K562 (cell line): ENCODE data around the gene IP6K1. TPM values are rescaled to one million over a fixed set of nuclear protein-coding genes. Genes with fewer than 3 reads are reported as not detected.

Experiments used
- ATAC-seq: fragments of 200-7000 bp; cut with Tn5 transposase; 3 replicates; pipeline ENCODE4 v1.9.1; 2020; ENCODE audit warnings: moderate library complexity
- BruUV-seq: library from RNA; stranded (reverse); fragments of 400-500 nt; replicated peaks from 2 replicates; lab custom pipeline; 2021; lab: Mats Ljungman, UMichigan
- CTCF ChIA-PET: fragments of 300-600 bp; formaldehyde crosslinking; extraction: SDS; loops from one replicate; lab custom pipeline; 2021; ENCODE audit warnings: low intra/inter-chr PET ratio; lab: Yijun Ruan, JAX
- POLR2A ChIA-PET: fragments of 300-600, 350-650 bp; sonication (Branson Sonifier 250); formaldehyde crosslinking; extraction: SDS; loops from one replicate; lab custom pipeline; 2021; ENCODE audit warnings: antibody characterized with exemption, inconsistent platforms; lab: Yijun Ruan, JAX
- DNase-seq, 4 experiments: peaks; one replicate each; pipeline versions ENCODE4 v3.0.0 to v3.0.0-alpha.2; 2011 to 2018; ENCODE audit warnings: low spot score in 3 of 4, mixed read lengths in 3 of 4; ENCODE audit errors: extremely low read depth in 1 of 4
- FAIRE-seq: peaks from 2 replicates; lab custom pipeline; 2011; peaks lifted over from hg19 to GRCh38; lab: Jason Lieb, UNC
- H2AFZ ChIP-seq: 2 replicates; pipeline ENCODE4 v1.6.0; 2011; ENCODE audit warnings: low read depth, low read length, control low read depth, inconsistent platforms
- H3K27ac ChIP-seq: fragments of 200-600 bp; 3 replicates; pipeline ENCODE4 v1.8.0; 2011; ENCODE audit warnings: low read depth, mild to moderate bottlenecking, control low read depth, inconsistent platforms, low read length, moderate library complexity, mixed read lengths; ENCODE audit errors: extremely low read depth
- H3K27me3 ChIP-seq, 2 experiments: fragments of 300-600 bp in 1 of 2; 2 replicates in 1 of 2; 3 replicates in 1 of 2; pipeline versions ENCODE4 v1.6.0 to v1.8.0; 2011; ENCODE audit warnings: inconsistent platforms in 2 of 2, low read length in 2 of 2, mild to moderate bottlenecking in 1 of 2, mixed read lengths in 1 of 2, moderate library complexity in 1 of 2; ENCODE audit not compliant: control insufficient read depth in 2 of 2, insufficient read depth in 2 of 2
- H3K36me3 ChIP-seq: fragments of 300-600 bp; 3 replicates; pipeline ENCODE4 v1.8.0; 2011; ENCODE audit warnings: mild to moderate bottlenecking, low read length, inconsistent platforms; ENCODE audit not compliant: control insufficient read depth, insufficient read depth
- H3K4me1 ChIP-seq, 2 experiments: fragments of 200-600 bp in 1 of 2; replicated peaks in 1 of 2; 2 replicates in 1 of 2; 3 replicates in 1 of 2; pipeline versions ENCODE4 v1.5.1 to v1.8.0; 2011; ENCODE audit warnings: inconsistent platforms in 2 of 2, low read length in 2 of 2, mild to moderate bottlenecking in 1 of 2, mixed read lengths in 1 of 2, moderate library complexity in 1 of 2; ENCODE audit not compliant: control insufficient read depth in 2 of 2, insufficient read depth in 2 of 2
- H3K4me2 ChIP-seq: 2 replicates; pipeline ENCODE4 v1.6.1; 2011; ENCODE audit warnings: low read length, control low read depth, inconsistent platforms, mixed read lengths; ENCODE audit not compliant: insufficient read depth
- H3K4me3 ChIP-seq: fragments of 200-600 bp; sonication (generic), shearing (Covaris generic); 2 replicates; pipeline ENCODE4 v1.5.1; 2016; ENCODE audit warnings: control low read depth, inconsistent platforms
- H3K79me2 ChIP-seq: fragments of 200-600 bp; 3 replicates; pipeline ENCODE4 v1.8.0; 2011; ENCODE audit warnings: low read length, inconsistent platforms; ENCODE audit not compliant: control insufficient read depth, insufficient read depth
- H3K9ac ChIP-seq, 2 experiments: 2 replicates each; pipeline versions ENCODE4 v1.6.0 to v1.6.1; 2011; ENCODE audit warnings: low read depth in 2 of 2, low read length in 2 of 2, control low read depth in 1 of 2, inconsistent platforms in 1 of 2, mild to moderate bottlenecking in 1 of 2, mixed read lengths in 1 of 2; ENCODE audit not compliant: insufficient read depth in 1 of 2
- H3K9me1 ChIP-seq: one replicate; pipeline ENCODE4 v1.6.0; 2011; ENCODE audit warnings: inconsistent platforms, mild to moderate bottlenecking, low read length, moderate library complexity; ENCODE audit not compliant: control insufficient read depth, insufficient read depth
- H3K9me3 ChIP-seq: replicated peaks from 2 replicates; pipeline ENCODE4 v1.5.1; 2011; ENCODE audit warnings: low read depth, low read length, inconsistent platforms; ENCODE audit not compliant: control insufficient read depth, insufficient read depth
- H4K20me1 ChIP-seq: replicated peaks from 2 replicates; pipeline ENCODE4 v1.6.1; 2011; ENCODE audit warnings: low read length, inconsistent platforms, mixed read lengths; ENCODE audit not compliant: control insufficient read depth, insufficient read depth
- CREBBP ChIP-seq: IDR thresholded peaks from one replicate; pipeline ENCODE4 v1.6.1; 2012; ENCODE audit warnings: low read depth, mild to moderate bottlenecking, control low read depth, inconsistent platforms, low read length
- ELF2 ChIP-seq: fragments of 250-450 bp; sonication (Bioruptor Pico); IDR thresholded peaks from 2 replicates; pipeline ENCODE4 v1.5.0; 2021; ENCODE audit warnings: mild to moderate bottlenecking
- GABPB1 ChIP-seq: sonication (generic); formaldehyde crosslinking; IDR thresholded peaks from 2 replicates; pipeline ENCODE4 v1.8.0; 2022; ENCODE audit warnings: mild to moderate bottlenecking, missing genetic modification reagents
- HLTF ChIP-seq: fragments of 450-650 bp; IDR thresholded peaks from 2 replicates; pipeline ENCODE4 v1.6.1; 2016
- KDM5B ChIP-seq: fragments of 200-600 bp; sonication (generic); IDR thresholded peaks from 2 replicates; pipeline ENCODE4 v1.6.1; 2012; ENCODE audit warnings: low read depth, mild to moderate bottlenecking, moderate library complexity, low read length, control low read depth, inconsistent platforms; ENCODE audit not compliant: insufficient replicate concordance
- MEIS2 ChIP-seq: fragments of 450-650 bp; IDR thresholded peaks from 2 replicates; pipeline ENCODE4 v1.6.1; 2014; ENCODE audit warnings: mild to moderate bottlenecking; ENCODE audit not compliant: partially characterized antibody
- RB1 ChIP-seq: fragments of 450-650 bp; IDR thresholded peaks from 2 replicates; pipeline ENCODE4 v1.6.1; 2017; ENCODE audit warnings: low read depth, mild to moderate bottlenecking
- SMC3 ChIP-seq: conservative IDR thresholded peaks from 2 replicates; pipeline ENCODE4 v1.6.1; 2011; ENCODE audit warnings: low read depth, low read length, improper control_type of control experiment; ENCODE audit not compliant: insufficient read depth
- STAG1 ChIP-seq: sonication (generic); formaldehyde crosslinking; IDR thresholded peaks from 2 replicates; pipeline ENCODE4 v1.5.0; 2020; ENCODE audit warnings: missing genetic modification reagents, borderline replicate concordance
- TAF1 ChIP-seq: IDR thresholded peaks from 2 replicates; pipeline ENCODE4 v1.6.1; 2011; ENCODE audit warnings: mild to moderate bottlenecking, low read length, moderate library complexity; ENCODE audit not compliant: insufficient read depth, control insufficient read depth, severe bottlenecking; ENCODE audit errors: extremely low read depth
- ZBTB1 ChIP-seq: sonication (generic); formaldehyde crosslinking; IDR thresholded peaks from 2 replicates; pipeline ENCODE4 v1.8.1; 2023; ENCODE audit warnings: missing genetic modification reagents, low read depth, mild to moderate bottlenecking, borderline replicate concordance
- ZFX ChIP-seq: sonication (generic); formaldehyde crosslinking; IDR thresholded peaks from 2 replicates; pipeline ENCODE4 v1.8.0; 2022; ENCODE audit warnings: mild to moderate bottlenecking, missing genetic modification reagents, moderate library complexity
- ZNF140 ChIP-seq: fragments of 250-450 bp; sonication (Bioruptor Pico); IDR thresholded peaks from 2 replicates; pipeline ENCODE4 v1.8.0; 2021; ENCODE audit warnings: moderate library complexity, mild to moderate bottlenecking, inconsistent platforms
- ZNF263 ChIP-seq: sonication (generic); formaldehyde crosslinking; IDR thresholded peaks from 2 replicates; pipeline ENCODE4 v1.8.0; 2022; ENCODE audit warnings: mild to moderate bottlenecking, missing genetic modification reagents, borderline replicate concordance
- WGBS: fragments of 100-300 bp; shearing (Covaris generic); methylation state at CpG from one replicate; pipeline ENCODE4 v1.1.6; 2016; ENCODE audit warnings: low coverage, mixed read lengths; ENCODE audit not compliant: insufficient coverage; ENCODE audit errors: missing lambda C conversion rate; 5-methylcytosine and 5-hydroxymethylcytosine counted together
- in situ Hi-C: fragments of 300-500 bp; cut with MboI; formaldehyde crosslinking; loops from 4 replicates; pipeline ENCODE4 v1.15.0; 2018; ENCODE audit warnings: inconsistent platforms, mixed read lengths
- intact Hi-C: fragments of 100-400 bp; cut with micrococcal nuclease; formaldehyde crosslinking; loops from 2 replicates; pipeline ENCODE4 v1.14.2; 2022
- polyA plus RNA-seq, 8 experiments: library from polyadenylated mRNA; depleted of rRNA in 4 of 8; stranded (reverse) in 5 of 8; unstranded in 3 of 8; fragments of >200 nt; fragmentation: Nextera tagmentation in 2 of 8; fragmentation: Illumina TruSeq in 1 of 8; extraction: Ambion mirVana in 2 of 8; extraction: Trizol in 1 of 8; gene quantifications; 2 replicates each; pipeline versions ENCODE4 v1.2.1 to v1.2.3, GENCODE V29; 2011 to 2014; ENCODE audit warnings: inconsistent platforms in 1 of 8, missing spikeins in 1 of 8
- total RNA-seq, 7 experiments: library from RNA; depleted of rRNA in 6 of 7; stranded (reverse); fragments of >200 nt in 6 of 7; fragmentation: Illumina TruSeq in 2 of 7; extraction: Trizol in 2 of 7; gene quantifications; 2 replicates each; pipeline versions ENCODE4 v1.2.1 to v1.2.3, GENCODE V29; 2011 to 2021; ENCODE audit warnings: low replicate concordance in 1 of 7
- TF ChIP-seq, protein P1 (sequence below): sonication (generic); IDR thresholded peaks from 2 replicates; pipeline ENCODE4 v1.6.1; 2016
- TF ChIP-seq, protein P2 (sequence below), 3 experiments: fragments of 200-800 bp in 1 of 3; fragments of 250-450 bp in 1 of 3; fragments of 450-650 bp in 1 of 3; sonication (Bioruptor Pico) in 1 of 3; sonication (Bioruptor generic) in 1 of 3; formaldehyde crosslinking in 1 of 3; IDR thresholded peaks; 2 replicates each; pipeline versions ENCODE4 v1.6.1 to v1.8.0; 2016 to 2022; ENCODE audit warnings: mild to moderate bottlenecking in 2 of 3, missing genetic modification characterization in 2 of 3, missing compliant biosample characterization in 1 of 3, moderate library complexity in 1 of 3

The IP6K1 gene
- total and polyA plus RNA-seq, 9 of the 15 experiments (the other 6 are each of a cell fraction or from before 2014, with no cell fraction given) = 0.46 to 29.2 (median 13.1) TPM

- FAIRE-seq (no peak), DNase-seq (peak; percentile 87 to 91 (median 88)), ATAC-seq (peak; percentile 85)
- no peaks in the 10 kb centered on the region for H4K20me1 ChIP-seq
- H3K9me3 ChIP-seq = no peaks in the 10 kb centered on the region
- no TSS peak for BruUV-seq
- intact Hi-C loops (loop anchor here (1.0 to 2.0 kb wide), 2 partner anchors 36 to 104 kb away; no protein-coding TSS in a partner anchor), in situ Hi-C loops (no loop called here)
- H3K4me3 ChIP-seq = peak within 1 kb of the TSS; percentile 82
- ChIA-PET POLR2A (interaction anchor here (0.6 to 2.4 kb wide), 12 partner anchors 10 to 890 kb away, joined by 3 to 16 read pairs (median 4); partner anchors contain the start of genes GMPPB, IP6K1, MST1R and RBM5), CTCF (interaction anchor here (2.0 kb wide), 1 partner anchor 36 kb away, joined by 9 read pairs; no protein-coding TSS in a partner anchor)
- peaks cover 9% of the 10 kb centered on the region; the same call in 2 of the 3 replicates for H3K36me3 ChIP-seq
- 0% methylated on average over 23 of the region's 71 CpGs for WGBS
- peak within 1 kb of the TSS; percentile 96 for H3K4me2 ChIP-seq
- peaks cover 43 to 62% of the 10 kb centered on the region in 2 experiments for H3K4me1 ChIP-seq
- peaks cover 4% of the 10 kb centered on the region for H3K9me1 ChIP-seq
- peak within 1 kb of the TSS; percentile 71 to 95 for H3K9ac ChIP-seq
- H3K27me3 ChIP-seq = no peaks in the 10 kb centered on the region
- H3K27ac ChIP-seq = peak within 1 kb of the TSS; percentile 81
- peaks cover 23% of the 10 kb centered on the region for H3K79me2 ChIP-seq
- H2AFZ ChIP-seq = peak within 1 kb of the TSS; percentile 100
- TF ChIP-seq, protein P1, sequence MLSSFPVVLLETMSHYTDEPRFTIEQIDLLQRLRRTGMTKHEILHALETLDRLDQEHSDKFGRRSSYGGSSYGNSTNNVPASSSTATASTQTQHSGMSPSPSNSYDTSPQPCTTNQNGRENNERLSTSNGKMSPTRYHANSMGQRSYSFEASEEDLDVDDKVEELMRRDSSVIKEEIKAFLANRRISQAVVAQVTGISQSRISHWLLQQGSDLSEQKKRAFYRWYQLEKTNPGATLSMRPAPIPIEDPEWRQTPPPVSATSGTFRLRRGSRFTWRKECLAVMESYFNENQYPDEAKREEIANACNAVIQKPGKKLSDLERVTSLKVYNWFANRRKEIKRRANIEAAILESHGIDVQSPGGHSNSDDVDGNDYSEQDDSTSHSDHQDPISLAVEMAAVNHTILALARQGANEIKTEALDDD = no peak
- peak; percentile 66 for TF ChIP-seq SMC3
- TF ChIP-seq TAF1 = peak; percentile 12
- no peak for TF ChIP-seq ELF2 (CRISPR knock-in tag)
- TF ChIP-seq ZNF263 (CRISPR knock-in tag) = peak; percentile 18; the same call in 1 of the 2 replicates
- peak; percentile 59; the same call in 1 of the 2 replicates for TF ChIP-seq STAG1 (CRISPR knock-in tag)
- TF ChIP-seq CREBBP = no peak
- TF ChIP-seq ZNF140 (CRISPR knock-in tag) = no peak
- TF ChIP-seq MEIS2 = no peak
- TF ChIP-seq, protein P2, sequence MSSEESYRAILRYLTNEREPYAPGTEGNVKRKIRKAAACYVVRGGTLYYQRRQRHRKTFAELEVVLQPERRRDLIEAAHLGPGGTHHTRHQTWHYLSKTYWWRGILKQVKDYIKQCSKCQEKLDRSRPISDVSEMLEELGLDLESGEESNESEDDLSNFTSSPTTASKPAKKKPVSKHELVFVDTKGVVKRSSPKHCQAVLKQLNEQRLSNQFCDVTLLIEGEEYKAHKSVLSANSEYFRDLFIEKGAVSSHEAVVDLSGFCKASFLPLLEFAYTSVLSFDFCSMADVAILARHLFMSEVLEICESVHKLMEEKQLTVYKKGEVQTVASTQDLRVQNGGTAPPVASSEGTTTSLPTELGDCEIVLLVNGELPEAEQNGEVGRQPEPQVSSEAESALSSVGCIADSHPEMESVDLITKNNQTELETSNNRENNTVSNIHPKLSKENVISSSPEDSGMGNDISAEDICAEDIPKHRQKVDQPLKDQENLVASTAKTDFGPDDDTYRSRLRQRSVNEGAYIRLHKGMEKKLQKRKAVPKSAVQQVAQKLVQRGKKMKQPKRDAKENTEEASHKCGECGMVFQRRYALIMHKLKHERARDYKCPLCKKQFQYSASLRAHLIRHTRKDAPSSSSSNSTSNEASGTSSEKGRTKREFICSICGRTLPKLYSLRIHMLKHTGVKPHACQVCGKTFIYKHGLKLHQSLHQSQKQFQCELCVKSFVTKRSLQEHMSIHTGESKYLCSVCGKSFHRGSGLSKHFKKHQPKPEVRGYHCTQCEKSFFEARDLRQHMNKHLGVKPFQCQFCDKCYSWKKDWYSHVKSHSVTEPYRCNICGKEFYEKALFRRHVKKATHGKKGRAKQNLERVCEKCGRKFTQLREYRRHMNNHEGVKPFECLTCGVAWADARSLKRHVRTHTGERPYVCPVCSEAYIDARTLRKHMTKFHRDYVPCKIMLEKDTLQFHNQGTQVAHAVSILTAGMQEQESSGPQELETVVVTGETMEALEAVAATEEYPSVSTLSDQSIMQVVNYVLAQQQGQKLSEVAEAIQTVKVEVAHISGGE (CRISPR knock-in tag; IDR thresholded peaks at IDR 0.05) = peak in 1 of 3 experiments; percentile 42; a peak in 1 of 6 replicates
- no peak for TF ChIP-seq HLTF
- TF ChIP-seq ZBTB1 (CRISPR knock-in tag) = peak; percentile 79; the same call in 1 of the 2 replicates
- peak; percentile 65 for TF ChIP-seq KDM5B
- peak; percentile 31 for TF ChIP-seq GABPB1
- TF ChIP-seq RB1 = peak; percentile 77
- TF ChIP-seq ZFX (CRISPR knock-in tag) = peak; percentile 50
Observed at GRCh38 chr3:49802719-49803464, 16.6 kb upstream of the IP6K1 start, which contains the start of gene INKA1. INKA1 (plus strand) TSS chr3:49803261; CDS start chr3:49803393, 132 bp downstream.
